NOMO-1 (cell line): ENCODE data around the gene KCNK13.

ENCODE experiments used
- DNase-seq, 2 experiments: peaks; one replicate each; lab custom pipeline; 2025; ENCODE audit not compliant: unreplicated experiment in 2 of 2; lab: John Stamatoyannopoulos, UW

KCNK13 gene

DNA sequence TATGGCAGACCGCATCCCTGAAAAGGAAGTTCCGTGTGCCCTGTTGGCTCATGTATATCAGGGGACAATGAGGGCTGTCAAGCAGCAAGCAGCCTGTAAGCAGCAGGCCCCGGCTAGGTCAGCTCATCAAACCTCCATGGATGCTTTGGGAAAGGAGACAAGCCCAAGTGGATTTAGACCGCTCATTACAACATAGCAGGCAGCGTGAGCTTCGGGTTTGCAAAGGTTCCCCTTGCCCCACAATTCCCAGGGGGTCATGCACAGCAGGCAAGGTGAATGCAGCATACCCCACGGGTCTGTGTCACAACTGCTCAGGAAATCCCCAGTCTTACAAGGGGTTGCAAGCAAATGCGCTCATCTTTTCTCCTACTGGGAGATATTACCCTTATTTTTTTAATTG is 54.6 kb downstream of the KCNK13 start:
- DNase-seq = peak; percentile 31 to 47

DNA sequence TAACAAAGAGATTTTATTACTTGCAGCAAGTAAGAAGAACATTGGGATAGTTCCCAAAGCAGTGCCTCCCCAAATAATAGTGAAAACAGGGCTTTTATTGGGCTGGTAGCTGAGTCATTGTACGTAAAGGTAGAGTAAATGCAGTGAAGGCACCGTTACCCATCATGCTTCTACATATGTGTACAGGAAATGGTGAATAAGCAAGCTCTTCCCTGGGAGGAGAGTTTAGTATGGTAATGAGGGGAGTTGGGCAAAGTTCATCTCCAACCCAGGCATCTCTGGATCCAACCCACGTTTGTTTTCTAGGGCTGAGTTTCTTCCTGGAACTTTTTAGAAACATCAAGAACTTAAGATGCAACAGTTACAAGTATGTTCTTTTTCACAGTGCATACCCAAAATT is 56.2 kb downstream of the KCNK13 start:
- DNase-seq = no peak

DNA sequence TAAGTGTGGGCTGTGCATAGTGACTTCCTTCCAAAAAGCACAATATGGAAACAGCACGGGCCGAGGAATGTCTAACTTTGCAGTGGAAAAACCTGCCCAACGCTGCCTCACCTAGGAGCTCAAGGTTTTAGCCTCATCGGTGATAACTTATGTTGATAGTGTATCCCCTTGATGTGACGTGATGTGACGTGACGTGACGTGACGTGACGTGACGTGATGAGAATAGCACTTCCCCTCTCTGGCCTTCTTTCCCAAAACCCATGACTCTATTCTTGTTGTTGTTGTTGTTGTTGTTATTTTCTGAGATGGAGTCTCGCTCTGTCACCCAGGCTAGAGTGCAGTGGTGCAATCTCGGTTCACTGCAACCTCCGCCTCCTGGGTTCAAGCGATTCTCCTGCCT is 64.5 kb downstream of the KCNK13 start:
- DNase-seq = no peak

DNA sequence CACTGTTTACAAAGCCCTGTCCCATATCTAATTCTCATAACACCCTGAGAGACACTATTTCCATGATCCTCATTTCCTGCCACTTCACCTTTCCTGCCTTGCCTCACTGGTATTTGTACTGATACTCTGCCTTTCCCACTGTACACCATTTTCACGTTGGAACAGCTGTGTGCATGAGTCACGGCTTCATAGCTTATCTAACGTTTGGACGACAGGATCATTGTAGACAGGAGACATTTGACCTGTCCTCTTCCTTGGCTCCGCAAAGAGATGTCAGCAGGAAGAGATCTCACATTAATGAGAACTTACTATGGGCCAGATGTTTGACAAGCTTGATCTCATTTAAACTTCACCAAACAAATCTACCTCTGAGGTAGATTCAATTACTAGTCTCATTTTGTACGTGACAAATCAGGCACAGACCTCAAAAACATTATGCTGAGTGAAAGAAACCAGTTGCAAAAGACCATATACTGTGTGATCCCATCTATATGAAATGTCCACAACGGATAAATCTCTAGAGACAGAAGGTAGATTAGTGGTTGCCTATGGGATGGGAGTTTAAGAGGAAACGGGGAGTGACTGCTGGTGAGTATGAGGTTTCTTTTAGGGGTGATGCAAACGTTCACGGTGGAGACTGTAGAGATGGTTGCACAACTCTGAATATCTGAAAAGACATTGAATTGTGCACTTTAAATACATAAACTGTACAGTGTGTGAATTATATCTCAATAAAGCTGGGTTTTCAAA is 71.2 kb downstream of the KCNK13 start:
- peak; percentile 64 to 76 for DNase-seq

DNA sequence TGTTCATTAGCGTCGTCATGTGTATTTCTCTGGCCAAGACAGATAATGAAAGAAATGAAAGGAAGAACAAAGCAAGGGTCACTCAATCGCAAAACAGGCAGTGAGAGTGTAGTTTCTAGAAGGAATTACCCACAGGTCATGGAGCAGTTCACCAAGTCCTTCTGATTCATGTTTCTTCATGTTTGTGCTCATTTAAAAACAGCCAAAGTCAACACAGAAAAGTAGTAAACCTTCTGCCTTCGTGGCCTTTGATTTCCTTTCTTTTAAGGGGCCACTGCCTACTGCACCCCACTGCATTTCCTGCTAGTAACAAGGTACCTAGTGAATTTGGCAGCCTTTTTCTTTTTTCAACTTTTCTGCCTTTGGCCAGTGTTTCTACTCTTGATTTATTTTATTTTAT is 75.1 kb downstream of the KCNK13 start:
- no peak for DNase-seq

DNA sequence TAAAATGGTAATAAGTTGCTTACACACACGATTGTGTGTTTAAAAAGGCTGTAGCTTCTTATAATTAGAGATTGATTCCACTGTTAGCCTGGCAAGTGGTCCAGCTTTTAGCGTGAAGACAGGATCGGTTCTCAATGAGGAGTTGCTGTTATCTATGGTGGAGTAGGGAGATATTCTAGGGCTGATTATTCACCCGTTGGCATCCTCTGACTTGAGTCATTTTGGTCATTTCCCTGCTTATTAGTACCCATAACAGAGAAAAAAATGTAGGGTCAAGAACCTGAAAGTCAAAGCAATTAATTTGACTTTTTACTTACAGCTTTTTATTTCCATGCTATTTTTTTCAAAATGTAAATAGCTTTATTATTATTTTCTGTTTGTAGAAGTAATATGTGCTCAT is 76.0 kb downstream of the KCNK13 start:
- DNase-seq = no peak

DNA sequence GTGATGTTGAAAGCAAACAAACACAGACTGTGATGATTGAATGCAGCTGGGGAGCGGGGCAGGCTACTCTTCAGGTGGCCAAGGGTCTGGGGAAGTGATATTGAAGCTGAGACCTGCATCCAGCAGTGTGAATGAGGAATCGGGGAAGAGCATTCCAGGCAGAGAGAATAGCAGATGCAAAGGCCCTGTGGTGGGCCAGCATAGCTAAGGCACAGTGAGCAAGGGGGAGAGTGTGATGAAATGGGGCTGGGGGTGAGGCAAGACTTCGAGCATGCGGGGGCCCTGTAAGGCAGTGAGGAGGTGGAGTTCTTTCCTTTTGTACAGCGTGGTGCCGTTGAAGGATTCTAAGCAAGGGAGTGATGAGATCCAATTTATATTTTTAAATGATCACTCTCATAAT is 77.4 kb downstream of the KCNK13 start:
- DNase-seq = no peak

DNA sequence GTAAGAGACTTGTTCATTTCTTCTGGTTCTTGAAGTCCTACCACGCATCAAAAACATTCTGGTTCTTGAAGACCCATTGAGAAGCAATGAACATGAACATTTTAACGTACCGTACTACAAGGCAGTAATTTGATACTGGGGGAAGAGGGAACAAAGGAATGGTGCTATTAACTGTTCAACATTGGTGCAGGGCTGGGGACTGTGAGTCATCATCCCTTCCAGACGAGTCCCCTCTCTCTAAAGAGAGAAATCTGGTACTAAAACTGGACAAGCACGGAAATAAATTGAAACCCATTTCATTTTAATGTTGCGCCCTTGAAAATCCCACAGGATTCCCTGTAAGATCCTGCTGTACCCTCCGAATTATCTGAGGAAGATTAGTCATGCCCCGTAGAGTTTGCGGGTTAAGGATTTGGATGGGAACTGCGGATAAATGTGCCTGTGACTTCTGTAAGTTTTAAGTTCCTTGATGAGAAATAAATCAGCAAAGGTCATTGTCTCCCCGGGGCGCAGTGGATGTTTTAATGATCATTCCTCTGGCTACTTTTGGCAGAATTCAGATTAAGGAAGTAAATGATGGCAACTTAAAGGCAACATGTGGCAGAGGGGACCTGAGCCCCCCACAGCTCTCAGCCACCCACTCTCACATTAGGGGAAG is 78.6 kb downstream of the KCNK13 start:
- peak in 1 of 2 experiments; percentile 19 for DNase-seq

DNA sequence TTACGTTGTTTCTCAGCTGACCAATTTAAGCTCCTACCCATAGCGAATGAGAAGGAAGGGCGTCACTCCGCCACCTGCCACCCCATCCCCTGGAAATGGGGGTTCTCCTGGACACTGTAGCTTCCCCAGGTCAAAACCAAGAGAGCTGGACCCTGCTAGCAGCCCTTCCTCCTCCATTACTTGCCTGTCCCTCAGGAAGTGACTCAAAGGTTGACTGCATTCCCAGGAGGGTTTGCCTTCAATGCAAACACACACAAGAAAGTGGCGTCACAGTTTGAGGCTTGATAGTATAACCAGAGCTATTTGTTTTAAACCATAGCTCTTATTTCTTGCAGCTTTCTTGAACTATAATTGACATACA is 79.1 kb downstream of the KCNK13 start:
- peak in 1 of 2 experiments; percentile 18 for DNase-seq

DNA sequence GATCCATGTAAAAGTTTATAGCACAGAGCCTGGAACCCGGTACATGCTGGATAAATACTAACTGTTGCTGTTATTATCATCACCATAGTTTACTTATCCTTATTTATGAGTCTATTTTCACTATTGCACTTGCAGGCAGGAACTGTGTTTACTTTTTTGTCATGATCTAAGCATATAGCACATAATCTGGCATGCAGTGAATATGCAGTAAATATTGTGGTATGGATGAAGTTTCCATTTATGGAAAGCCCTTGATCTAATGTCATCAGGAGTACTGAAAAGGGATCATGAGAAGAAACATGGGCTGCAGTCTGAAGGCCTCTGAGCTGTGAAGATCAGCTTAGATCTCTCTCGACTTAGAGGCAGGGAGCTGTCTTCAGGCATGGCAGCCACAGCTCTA is 91.6 kb downstream of the KCNK13 start:
- DNase-seq = no peak

DNA sequence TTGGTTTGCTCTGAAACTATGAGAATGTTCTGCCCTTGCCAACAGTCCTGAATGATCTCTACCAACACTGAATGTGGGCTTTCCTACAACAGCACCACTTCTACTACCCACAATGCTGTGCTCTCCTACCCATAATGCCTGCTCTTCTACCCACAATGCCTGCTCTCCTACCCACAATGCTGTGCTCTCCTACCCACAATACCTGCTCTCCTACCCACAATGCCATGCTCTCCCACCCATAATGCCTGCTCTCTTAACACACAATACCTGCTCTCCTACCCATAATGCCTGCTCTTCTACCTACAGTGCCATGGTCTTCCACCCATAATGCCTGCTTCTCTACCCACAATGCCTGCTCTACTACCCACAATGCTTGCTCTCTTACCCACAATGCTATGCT is 92.3 kb downstream of the KCNK13 start:
- DNase-seq = no peak

DNA sequence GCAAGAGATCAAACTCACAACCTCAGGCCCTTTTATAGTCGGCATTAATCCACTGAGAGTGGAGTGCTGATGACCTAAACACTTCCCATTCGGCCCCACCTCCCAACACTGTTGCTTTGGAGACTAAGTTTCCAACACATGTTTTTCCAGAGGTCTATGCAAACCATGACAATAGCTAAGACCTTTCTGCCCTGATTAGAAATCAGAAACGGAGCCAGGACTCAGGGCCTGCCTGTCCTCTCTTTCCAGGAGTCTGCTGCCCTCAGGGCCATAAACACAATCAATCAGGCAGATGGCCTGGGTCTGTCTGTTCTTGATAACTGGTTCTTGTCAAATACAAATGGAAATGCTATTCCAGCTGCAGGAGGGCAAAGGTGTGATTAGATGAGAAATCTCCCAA is 97.4 kb downstream of the KCNK13 start:
- DNase-seq = no peak

DNA sequence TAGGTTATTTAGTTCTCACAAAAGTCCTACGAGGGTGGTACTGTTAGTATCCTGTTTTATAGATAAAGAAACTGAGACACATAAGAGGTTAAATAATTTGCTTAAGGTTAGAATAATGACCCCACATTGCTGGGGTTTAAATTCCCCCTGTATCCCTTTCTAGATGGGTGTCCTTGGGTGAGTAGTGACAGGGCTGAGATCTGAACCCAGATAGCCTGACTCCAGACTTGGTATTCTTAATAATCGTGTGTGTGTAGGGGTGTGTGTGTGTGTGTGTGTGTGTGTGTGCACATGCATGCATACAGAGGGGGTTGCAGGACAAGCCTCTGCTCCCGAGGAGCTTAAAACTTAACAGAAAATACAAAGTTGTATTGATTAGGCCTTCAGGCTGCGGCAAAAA is 97.9 kb downstream of the KCNK13 start:
- no peak for DNase-seq

DNA sequence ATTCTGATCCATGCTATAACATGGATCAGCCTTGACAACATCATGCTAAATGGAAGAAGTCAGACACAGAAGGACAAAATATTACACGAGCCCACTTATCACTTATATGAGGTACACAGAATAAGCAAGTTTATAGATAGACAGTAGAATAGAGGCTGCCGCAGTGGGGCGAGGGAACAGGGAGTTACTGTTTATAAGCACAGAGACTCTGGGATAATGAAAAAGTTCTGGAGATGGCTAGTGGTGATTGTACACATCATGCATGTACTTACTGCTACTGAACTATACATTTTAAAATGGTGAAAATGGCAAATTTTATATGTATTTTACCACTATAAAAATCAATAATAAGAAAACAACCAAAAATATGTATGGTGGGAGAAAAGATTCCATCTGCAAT is 99.3 kb downstream of the KCNK13 start:
- no peak for DNase-seq

DNA sequence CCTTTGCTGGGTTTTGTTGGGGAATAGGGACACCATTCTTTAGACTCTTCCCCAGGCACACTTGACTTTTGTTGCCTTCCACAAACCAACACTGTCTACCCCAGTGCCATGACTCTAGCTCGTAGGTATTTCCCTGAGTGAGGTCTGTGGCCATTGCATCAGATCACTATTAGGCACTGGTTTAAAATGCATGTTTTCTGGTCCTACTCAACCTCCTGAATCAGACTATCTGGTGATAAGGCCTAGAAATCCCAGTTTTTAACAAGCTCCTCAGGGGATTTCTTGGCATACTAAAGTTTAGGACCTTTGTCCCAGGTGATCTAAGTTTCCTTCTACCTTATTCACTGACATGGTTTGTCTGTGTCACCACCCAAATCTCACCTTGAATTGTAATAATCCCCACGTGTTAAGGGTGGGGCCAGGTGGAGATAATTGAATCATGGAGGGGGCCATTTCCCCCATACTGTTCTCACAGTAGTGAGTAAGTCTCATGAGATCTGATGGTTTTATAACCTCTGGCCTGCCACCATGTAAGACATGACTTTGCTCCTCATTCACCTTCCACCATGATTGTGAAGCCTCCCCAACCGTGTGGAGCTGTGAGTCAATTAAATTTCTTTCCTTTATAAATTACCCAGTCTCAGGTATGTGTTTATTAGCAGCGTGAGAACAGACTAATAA is 106.8 kb downstream of the KCNK13 start:
- no peak for DNase-seq

DNA sequence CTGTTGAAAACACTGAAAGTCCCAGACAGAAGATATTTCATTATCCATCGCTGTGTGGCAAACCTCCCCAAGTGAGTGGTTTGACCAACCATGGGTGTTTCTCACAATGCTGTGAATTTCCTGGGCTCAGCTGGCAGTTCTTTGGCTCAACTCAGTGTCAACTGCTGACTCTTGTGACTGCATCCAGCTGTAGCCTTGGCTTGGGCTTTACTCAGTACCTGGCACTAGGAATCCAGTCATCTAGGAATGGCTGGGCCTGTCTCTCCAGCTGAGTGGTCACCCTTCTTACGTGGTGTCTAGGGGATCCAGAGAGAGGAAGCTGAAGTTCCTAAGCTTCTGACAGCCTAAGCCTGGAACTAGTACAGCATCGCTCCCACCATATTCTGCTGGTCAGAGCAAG is 113.8 kb downstream of the KCNK13 start:
- DNase-seq = no peak

DNA sequence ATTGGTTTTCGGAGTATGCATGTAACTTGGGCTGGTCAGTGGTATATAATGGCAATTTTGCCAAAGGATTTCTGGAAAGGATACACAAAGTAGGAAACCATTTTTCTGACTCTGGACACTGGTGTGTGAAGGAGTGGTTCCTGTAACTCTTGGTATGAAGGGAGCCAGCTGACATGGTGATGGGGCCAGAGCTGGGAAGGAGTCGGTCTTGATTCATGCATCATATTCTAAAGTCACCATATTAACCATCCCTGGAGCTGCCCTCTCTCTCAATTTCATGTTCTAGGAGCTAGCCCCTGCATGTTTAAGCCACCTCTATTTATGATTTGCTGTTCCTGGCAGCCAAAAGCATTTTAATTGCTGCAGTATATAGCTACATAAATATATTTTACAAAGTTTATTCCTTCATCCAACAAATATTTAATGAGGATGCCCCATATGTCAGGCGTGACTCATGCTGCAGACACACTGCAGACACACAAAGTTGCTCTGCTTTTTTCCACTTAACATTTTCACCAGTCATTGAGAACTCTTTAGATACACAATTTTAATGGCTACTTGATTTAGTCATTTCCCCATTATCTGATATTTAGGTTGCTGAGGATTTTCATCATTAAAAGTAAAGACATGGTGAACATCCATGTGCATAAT is 115.9 kb downstream of the KCNK13 start:
- DNase-seq = no peak

DNA sequence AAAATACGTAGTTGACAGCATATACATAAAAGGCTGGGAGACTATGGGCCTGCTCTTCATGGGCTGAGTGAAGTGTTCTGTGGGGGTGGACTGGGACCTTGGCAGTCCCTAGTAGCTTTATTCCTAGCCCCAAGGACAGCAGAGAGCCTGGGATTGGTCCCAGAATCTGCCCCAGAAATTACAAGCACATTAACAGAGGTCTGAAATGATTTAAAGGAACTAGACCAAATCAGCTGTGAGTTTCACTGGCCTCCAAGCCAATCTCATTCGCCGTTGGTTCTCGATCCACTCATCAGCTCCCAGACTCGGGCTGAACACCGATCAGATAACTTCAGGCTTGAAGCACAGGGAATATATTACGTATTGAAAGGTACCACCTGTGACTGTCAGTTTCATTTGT is 117.6 kb downstream of the KCNK13 start:
- no peak for DNase-seq

DNA sequence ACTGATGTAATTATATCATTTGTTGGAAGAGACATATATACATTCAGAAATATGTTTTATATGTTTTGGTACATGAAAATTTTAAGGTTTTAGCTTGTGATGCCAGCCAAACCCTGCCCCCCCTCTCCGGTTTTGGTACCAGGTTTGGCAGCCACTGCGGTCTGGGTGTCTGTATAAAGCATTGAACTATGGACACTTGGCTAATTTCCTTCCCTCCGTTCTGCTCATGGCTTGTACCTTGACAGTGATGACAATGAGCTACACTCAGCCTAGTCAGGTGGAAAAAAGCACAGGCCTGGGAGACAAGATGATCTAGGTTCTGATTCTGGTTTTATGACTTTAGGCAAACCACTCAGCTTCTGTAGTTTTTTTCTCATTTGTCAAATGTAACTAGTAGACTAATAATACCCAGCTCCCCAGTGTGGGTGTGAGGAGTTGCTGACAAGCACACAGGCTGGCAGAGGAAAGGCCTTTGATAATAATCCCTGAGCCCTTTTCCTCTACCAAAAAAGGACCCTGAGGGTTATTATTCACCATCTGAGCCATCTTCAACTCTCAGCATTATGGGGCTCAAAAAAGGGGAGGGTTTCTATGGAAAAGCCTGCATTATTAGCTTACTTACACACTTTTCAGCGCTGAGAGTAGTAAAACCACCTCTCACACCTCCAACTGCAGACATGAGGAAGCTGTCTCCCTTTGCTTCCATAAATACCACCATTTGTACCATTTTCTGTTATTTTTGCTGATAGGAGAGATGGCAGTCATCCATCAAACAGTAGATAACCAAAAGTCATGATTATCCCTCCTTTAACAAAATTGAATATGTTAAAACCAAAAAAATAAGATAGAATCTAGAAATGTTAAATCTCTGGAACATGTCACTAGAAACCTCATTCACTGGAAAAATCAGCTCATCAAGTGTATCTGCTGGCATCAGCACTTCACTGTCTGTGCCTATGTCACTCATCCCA is 118.3 kb downstream of the KCNK13 start:
- DNase-seq = no peak

DNA sequence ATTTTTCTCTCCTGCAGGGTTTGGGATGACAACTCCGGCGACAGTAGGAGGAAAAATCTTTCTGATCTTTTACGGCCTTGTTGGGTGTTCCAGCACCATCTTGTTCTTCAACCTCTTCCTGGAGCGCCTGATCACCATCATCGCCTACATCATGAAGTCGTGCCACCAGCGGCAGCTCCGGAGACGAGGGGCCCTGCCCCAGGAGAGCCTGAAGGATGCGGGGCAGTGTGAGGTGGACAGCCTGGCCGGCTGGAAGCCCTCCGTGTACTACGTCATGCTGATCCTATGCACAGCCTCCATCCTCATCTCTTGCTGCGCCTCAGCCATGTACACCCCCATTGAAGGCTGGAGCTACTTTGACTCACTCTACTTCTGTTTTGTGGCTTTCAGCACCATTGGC is 122.3 kb downstream of the KCNK13 start:
- no peak for DNase-seq
